Gastrocnemius medialis (tissue), 4 donors: Measurements from ENCODE around the gene ANKRD24. TPM values are rescaled to one million over a fixed set of nuclear protein-coding genes. Genes with fewer than 3 reads are reported as not detected.
"Not testable (repeated sequence)": the region's sequence is repeated elsewhere in the genome, so short reads cannot be mapped to it uniquely, and the experiment has no call there.

ENCODE experiments used
- ATAC-seq, 2 donors: fragments of 150-250 bp; one replicate each; pipeline ENCODE4 v1.9.1; 2016
- DNase-seq, 2 donors: peaks; one replicate each; pipeline ENCODE4 v3.0.0-alpha.2; 2019
- H3K27ac ChIP-seq, 4 donors: fragments of 200-600 bp; sonication (generic); 1 replicate in 1 of 4; 2 replicates in 3 of 4; pipeline ENCODE4 v1.5.1; 2016 to 2018; ENCODE audit warnings: mild to moderate bottlenecking in 2 of 4, moderate library complexity in 1 of 4
- H3K27me3 ChIP-seq, 3 donors: fragments of 200-600 bp; sonication (generic) in 2 of 3; 1 replicate in 1 of 3; 2 replicates in 2 of 3; pipeline versions ENCODE4 v1.5.1 to v1.6.0; 2016 to 2019; ENCODE audit warnings: mild to moderate bottlenecking in 1 of 3, moderate library complexity in 1 of 3
- H3K36me3 ChIP-seq, 2 donors: fragments of 200-600 bp; sonication (generic) in 1 of 2; one replicate each; pipeline ENCODE4 v1.5.1; 2017 to 2018
- H3K4me1 ChIP-seq, 2 donors: fragments of 200-600 bp; sonication (generic) in 1 of 2; one replicate each; pipeline ENCODE4 v1.5.1; 2016 to 2017; ENCODE audit warnings: mild to moderate bottlenecking in 2 of 2
- H3K4me3 ChIP-seq, 4 donors: fragments of 200-600 bp; sonication (generic) in 3 of 4; 1 replicate in 1 of 4; 2 replicates in 3 of 4; pipeline ENCODE4 v1.5.1; 2016 to 2019; ENCODE audit warnings: mild to moderate bottlenecking in 2 of 4
- H3K9me3 ChIP-seq, 3 donors: fragments of 200-600 bp; sonication (generic) in 2 of 3; 1 replicate in 1 of 3; 2 replicates in 2 of 3; pipeline ENCODE4 v1.5.1; 2016 to 2019
- CTCF ChIP-seq, 5 experiments: fragments of 450-650 bp in 3 of 5; fragments of 200-600 bp in 2 of 5; sonication (generic) in 2 of 5; IDR thresholded peaks in 4 of 5; conservative IDR thresholded peaks in 1 of 5; 1 replicate in 4 of 5; 2 replicates in 1 of 5; pipeline ENCODE4 v1.5.1; 2016 to 2019; ENCODE audit warnings: antibody characterized with exemption in 5 of 5, mild to moderate bottlenecking in 3 of 5, moderate library complexity in 3 of 5
- POLR2A ChIP-seq, 2 donors: fragments of 450-650 bp; IDR thresholded peaks; one replicate each; pipeline ENCODE4 v1.6.1; 2017; ENCODE audit warnings: antibody characterized with exemption in 2 of 2, mild to moderate bottlenecking in 2 of 2, moderate library complexity in 2 of 2
- in situ Hi-C, 4 donors: fragments of 200-750 bp; cut with MboI; loops; one replicate each; pipeline versions ENCODE4 v1.15.0 to v1.8.0; 2017; ENCODE audit warnings: low sequenced_read_pairs in 4 of 4
- intact Hi-C: fragments of 100-400 bp; cut with DNase I; formaldehyde crosslinking; loops from one replicate; pipeline ENCODE4 v1.15.1; 2023; ENCODE audit warnings: low total_unique reads
- total RNA-seq, 4 donors: library from RNA; depleted of rRNA; stranded (reverse); fragments of >200 nt; gene quantifications; one replicate each; pipeline versions ENCODE4 v1.1.0 to v1.2.3, GENCODE V29; 2016

Gene ANKRD24
- total RNA-seq, 4 donors from 2014 or later: 0.13 to 3.0 (median 0.45) TPM

DNA sequence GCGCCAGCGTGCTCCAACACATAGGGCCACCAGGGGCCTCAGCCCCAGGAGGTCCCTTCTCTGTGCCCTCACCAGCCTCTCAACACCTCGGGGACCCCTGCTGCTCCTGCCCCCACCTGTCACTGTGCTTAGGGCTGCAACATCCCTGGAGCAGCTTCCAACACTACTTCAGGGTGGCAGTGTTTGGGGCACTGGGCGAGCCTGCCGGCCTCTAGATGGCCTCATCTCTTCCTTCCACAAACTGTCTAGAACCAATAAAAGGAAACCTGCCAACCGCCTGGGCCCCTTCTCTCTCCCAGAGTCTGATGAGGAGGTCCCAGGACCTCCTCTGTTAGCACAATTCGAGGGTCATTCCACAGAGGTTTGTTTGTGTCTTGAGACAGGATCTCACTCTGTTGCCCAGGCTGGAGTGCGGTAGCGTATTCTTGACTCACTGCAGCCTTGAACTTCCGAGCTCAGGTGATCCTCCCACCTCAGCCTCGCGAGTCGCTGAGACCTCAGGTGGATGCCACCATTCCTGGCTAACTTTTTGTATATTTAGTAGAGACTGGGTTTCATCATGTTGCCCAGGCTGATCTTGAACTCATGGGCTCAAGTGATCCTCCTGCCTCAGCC is 86.4 kb downstream of the ANKRD24 start:
- intact Hi-C loops: loop anchor here (5.0 kb wide), 1 partner anchor 133 kb away; the partner anchor contains the start of genes CHAF1A and SH3GL1
- H3K9me3 ChIP-seq: no peaks in the 10 kb centered on the region
- ATAC-seq (no peak), DNase-seq (no peak)
- H3K4me1 ChIP-seq: no peaks in the 10 kb centered on the region
- in situ Hi-C loops: loop anchor here in 3 of 4 donors (10.0 to 25.0 kb wide), 4 partner anchors 86 to 368 kb away; partner anchors contain the start of genes CHAF1A (in 1 of the 3), SH3GL1 (in 1 of the 3) and TNFAIP8L1 (in 1 of the 3)
- H3K27ac ChIP-seq: no peak overlapping the region
- H3K4me3 ChIP-seq: no peak overlapping the region
- H3K36me3 ChIP-seq: peaks cover 0 to 60% of the 10 kb centered on the region in 2 donors
- H3K27me3 ChIP-seq: no peaks in the 10 kb centered on the region
- TF ChIP-seq CTCF (IDR thresholded peaks at IDR 0.05 in 4 of 5, conservative IDR thresholded peaks at IDR 0.05 in 1 of 5) (no peak), POLR2A (IDR thresholded peaks at IDR 0.05) (no peak)

DNA sequence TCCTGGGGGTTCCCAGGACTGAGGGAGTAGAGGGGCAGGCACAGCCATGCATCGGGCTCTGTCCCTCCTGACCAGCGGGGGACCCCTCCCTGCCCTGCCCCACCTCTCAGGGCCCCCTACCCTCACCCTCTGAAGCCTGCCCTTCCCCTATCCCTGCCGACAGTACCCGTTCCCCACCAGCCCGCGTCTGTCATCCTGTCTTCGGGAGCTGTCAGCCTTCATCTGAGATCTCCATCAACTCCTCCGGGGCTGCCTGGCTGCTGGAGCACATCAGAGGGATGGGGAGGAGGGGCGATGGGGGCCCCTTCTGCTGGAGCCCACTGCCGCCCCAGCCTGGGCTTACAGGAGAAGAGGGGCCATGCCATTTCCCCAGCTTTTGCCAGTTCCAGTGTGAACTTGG is 90.4 kb downstream of the ANKRD24 start:
- peaks cover 0 to 30% of the 10 kb centered on the region in 2 donors for H3K36me3 ChIP-seq
- no peak for ATAC-seq
- TF ChIP-seq CTCF (IDR thresholded peaks at IDR 0.05 in 4 of 5, conservative IDR thresholded peaks at IDR 0.05 in 1 of 5) (no peak), POLR2A (IDR thresholded peaks at IDR 0.05) (no peak)

GRCh38 chr19:4274321-4274686 is 91.8 kb downstream of the ANKRD24 start:
- H3K4me3 ChIP-seq, H3K4me1 ChIP-seq, intact Hi-C loops, H3K9me3 ChIP-seq, DNase-seq, H3K27ac ChIP-seq, ATAC-seq: not testable (repeated sequence)
- Histone ChIP-seq H3K36me3 (peaks cover 0 to 17% of the 10 kb centered on the region in 2 donors), H3K27me3 (peaks cover 11 to 13% (median 13%) of the 10 kb centered on the region in 3 donors)
- in situ Hi-C loops: loop anchor here in 3 of 4 donors (25.0 kb wide), 3 partner anchors 138 to 363 kb away; partner anchors contain the start of genes CHAF1A (in 1 of the 3), SH3GL1 (in 1 of the 3) and TNFAIP8L1 (in 1 of the 3)

More for the DNA sequence above, 90.4 kb downstream of the ANKRD24 start:
- H3K4me3 ChIP-seq: no peak overlapping the region
- H3K27ac ChIP-seq: no peak overlapping the region
- in situ Hi-C loops: loop anchor here in 3 of 4 donors (25.0 kb wide), 3 partner anchors 139 to 364 kb away; partner anchors contain the start of genes CHAF1A (in 1 of the 3), SH3GL1 (in 1 of the 3) and TNFAIP8L1 (in 1 of the 3)
- DNase-seq: no peak
- no peaks in the 10 kb centered on the region for H3K9me3 ChIP-seq
- peaks cover 0 to 2% (median 0%) of the 10 kb centered on the region in 3 donors for H3K27me3 ChIP-seq
- intact Hi-C loops: no loop called here
- H3K4me1 ChIP-seq: no peaks in the 10 kb centered on the region

Other genes starting within 250 kb of the ANKRD24 start
- 100 to 1,000 TPM in 2 of 4 donors, 10 to 100 TPM in 2; 46.3 to 168 (median 106) TPM for gene NMRK2, start 249.6 kb upstream of the ANKRD24 start, total RNA-seq
- 100 to 1,000 TPM in 3 of 4 donors, 10 to 100 TPM in 1; 61.3 to 135 (median 115) TPM for gene DAPK3, start 211.6 kb upstream of the ANKRD24 start, total RNA-seq
- gene EEF2, start 197.2 kb upstream of the ANKRD24 start, total RNA-seq: 1,000 to 10,000 TPM; 1,701 to 2,714 (median 2,440) TPM
- 10 to 100 TPM; 15.5 to 20.0 (median 17.5) TPM for gene PIAS4, start 175.0 kb upstream of the ANKRD24 start, total RNA-seq
- gene ZBTB7A, start 115.8 kb upstream of the ANKRD24 start, total RNA-seq: 100 to 1,000 TPM in 2 of 4 donors, 10 to 100 TPM in 2; 50.0 to 104 (median 91.9) TPM
- 100 to 1,000 TPM; 101 to 207 (median 138) TPM for gene MAP2K2, start 58.6 kb upstream of the ANKRD24 start, total RNA-seq
- 1 to 10 TPM in 1 of 4 donors, under 1 TPM in 1, not detected in 2; 0.10 to 1.0 TPM for gene CREB3L3, start 29.1 kb upstream of the ANKRD24 start, total RNA-seq
- 10 to 100 TPM; 11.7 to 25.7 (median 13.7) TPM for gene SIRT6, start 126 bp upstream of the ANKRD24 start, total RNA-seq
- 1 to 10 TPM in 1 of 4 donors, under 1 TPM in 2, not detected in 1; 0.38 to 1.7 (median 0.85) TPM for gene EBI3, start 46.8 kb downstream of the ANKRD24 start, total RNA-seq
- 10 to 100 TPM; 13.5 to 37.8 (median 19.9) TPM for gene YJU2, start 64.4 kb downstream of the ANKRD24 start, total RNA-seq
- under 1 TPM in 1 of 4 donors, not detected in 3; 0.26 TPM for gene SHD, start 96.6 kb downstream of the ANKRD24 start, total RNA-seq
- gene TMIGD2, start 119.7 kb downstream of the ANKRD24 start, total RNA-seq: not detected
- not detected for gene FSD1, start 121.9 kb downstream of the ANKRD24 start, total RNA-seq
- 1 to 10 TPM in 2 of 4 donors, under 1 TPM in 1, not detected in 1; 0.94 to 2.1 (median 1.3) TPM for gene STAP2, start 156.1 kb downstream of the ANKRD24 start, total RNA-seq
- gene MPND, start 160.9 kb downstream of the ANKRD24 start, total RNA-seq: 1 to 10 TPM; 2.7 to 3.1 (median 3.0) TPM
- 10 to 100 TPM; 11.6 to 19.4 (median 15.8) TPM for gene SH3GL1, start 217.9 kb downstream of the ANKRD24 start, total RNA-seq
- gene CHAF1A, start 220.0 kb downstream of the ANKRD24 start, total RNA-seq: 10 to 100 TPM in 2 of 4 donors, 1 to 10 TPM in 2; 7.3 to 15.8 (median 9.7) TPM